Body of pancreas (tissue), 4 donors: ENCODE results near the gene CCSER1.

ENCODE experiments used
- CTCF ChIP-seq, 7 experiments: fragments of 450-650 bp in 4 of 7; fragments of 200-600 bp in 3 of 7; sonication (generic) in 3 of 7; IDR thresholded peaks; one replicate each; pipeline ENCODE4 v1.5.1; 2016 to 2019; ENCODE audit warnings: antibody characterized with exemption in 7 of 7
- POLR2A ChIP-seq, 3 donors: fragments of 450-650 bp; IDR thresholded peaks; one replicate each; pipeline ENCODE4 v1.6.1; 2016; ENCODE audit warnings: antibody characterized with exemption in 3 of 3, mild to moderate bottlenecking in 2 of 3

- TF ChIP-seq POLR2A (IDR thresholded peaks at IDR 0.05) (no peak), CTCF (IDR thresholded peaks at IDR 0.05) (no peak)
Measured at GRCh38 chr4:90733211-90733610, 606.0 kb downstream of the CCSER1 start.
